GM21367 (cell line): ENCODE measurements around the gene FAM89A.
"Not testable (repeated sequence)": the region's sequence is repeated elsewhere in the genome, so short reads cannot be mapped to it uniquely, and the experiment has no call there.

Source experiments
- ATAC-seq: cut with Tn5 transposase; IDR thresholded peaks from one replicate; pipeline ENCODE4 v1.9.1; 2021; ENCODE audit not compliant: unreplicated experiment

Gene FAM89A

DNA sequence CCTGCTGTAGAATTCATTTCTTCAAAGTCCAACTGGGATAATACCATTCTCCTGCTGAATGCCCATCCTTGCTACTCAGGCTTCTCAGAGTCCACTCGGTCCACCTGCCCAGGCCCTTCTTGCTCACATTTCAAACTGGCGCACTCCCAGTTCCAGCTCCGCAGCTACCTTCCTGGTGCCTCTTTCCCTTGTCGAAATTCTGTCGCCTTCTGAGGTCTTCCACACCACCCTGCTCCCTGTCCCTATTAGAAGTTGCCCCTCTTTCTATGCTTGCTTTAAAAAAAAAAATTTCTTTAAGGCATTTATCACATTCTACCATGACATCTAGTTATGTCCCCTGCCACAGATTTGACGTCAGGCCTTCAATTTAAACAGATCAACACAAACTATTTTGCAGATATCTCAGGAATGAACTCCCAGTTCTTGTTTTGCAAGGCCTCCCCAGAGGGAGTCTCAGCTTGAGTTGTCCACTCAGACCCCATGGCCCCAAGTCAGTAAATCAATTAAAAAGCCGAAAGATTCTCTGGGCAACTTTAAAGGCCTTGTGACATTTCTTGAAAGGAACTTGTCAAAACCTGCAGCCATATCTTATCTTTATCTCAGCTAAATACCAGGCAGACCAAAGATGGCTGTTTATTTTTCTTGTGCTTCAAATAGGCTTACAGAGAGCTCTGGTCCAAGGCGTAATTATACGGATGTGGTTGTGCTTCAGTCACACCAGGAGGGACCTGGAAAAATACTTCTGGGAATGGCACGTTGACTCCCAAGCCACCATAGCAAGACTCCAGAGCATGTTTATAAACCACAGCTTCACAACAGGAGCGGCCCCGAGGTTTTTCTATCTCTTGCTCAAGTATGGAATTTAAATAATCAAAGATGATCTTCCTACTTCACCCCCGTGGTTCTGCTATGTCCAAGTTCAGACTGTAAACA is 2.2 kb downstream of the FAM89A start:
- no peak for ATAC-seq

GRCh38 chr1:231036416-231036815 is 3.6 kb downstream of the FAM89A start:
- ATAC-seq = no peak

DNA sequence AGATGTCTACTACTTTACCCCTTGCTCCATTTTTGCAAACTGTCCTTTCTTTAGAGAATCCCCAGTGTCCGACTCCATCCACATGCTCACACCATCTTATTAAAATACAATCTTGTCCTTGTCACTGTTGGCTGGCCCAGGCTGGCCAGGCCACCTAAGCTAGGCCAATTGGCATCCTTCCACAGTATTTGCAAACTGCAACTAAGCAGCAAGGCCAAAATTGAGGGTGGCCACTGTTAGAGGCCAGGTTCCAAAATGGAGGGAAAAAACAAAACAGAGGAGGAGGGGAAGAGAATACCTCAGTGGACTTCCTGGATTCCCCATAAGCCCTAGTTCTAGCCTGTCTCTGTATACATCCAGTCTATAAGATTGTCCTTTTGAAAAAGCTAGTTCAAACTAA is 4.3 kb downstream of the FAM89A start:
- ATAC-seq = no peak

DNA sequence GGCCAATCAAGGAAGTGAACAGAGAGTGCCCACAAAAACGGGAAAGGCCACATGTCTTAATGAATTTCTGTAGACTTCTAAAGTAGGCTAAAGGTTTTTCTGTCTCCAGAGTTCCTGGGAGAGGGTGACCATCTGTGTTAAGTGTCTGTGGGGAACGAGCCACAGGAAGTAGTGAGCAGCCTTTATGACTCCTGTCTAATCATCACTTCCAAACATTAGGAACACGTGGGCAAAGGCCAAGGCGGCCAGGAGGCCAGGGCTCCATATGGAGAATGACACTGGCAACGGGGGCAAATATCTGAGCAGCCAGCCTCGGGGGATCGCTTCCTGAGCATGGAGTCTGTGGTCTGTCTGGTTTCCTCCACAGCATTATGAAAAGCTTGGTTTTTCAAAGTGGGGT is 7.1 kb downstream of the FAM89A start:
- no peak for ATAC-seq

- ATAC-seq = no peak
These were observed 10.2 kb downstream of the FAM89A start for GRCh38 chr1:231029841-231030240.

- not testable (repeated sequence) for ATAC-seq
These were observed 10.8 kb downstream of the FAM89A start for GRCh38 chr1:231029247-231029646.

GRCh38 chr1:231028682-231029081 is 11.4 kb downstream of the FAM89A start:
- ATAC-seq = no peak

DNA sequence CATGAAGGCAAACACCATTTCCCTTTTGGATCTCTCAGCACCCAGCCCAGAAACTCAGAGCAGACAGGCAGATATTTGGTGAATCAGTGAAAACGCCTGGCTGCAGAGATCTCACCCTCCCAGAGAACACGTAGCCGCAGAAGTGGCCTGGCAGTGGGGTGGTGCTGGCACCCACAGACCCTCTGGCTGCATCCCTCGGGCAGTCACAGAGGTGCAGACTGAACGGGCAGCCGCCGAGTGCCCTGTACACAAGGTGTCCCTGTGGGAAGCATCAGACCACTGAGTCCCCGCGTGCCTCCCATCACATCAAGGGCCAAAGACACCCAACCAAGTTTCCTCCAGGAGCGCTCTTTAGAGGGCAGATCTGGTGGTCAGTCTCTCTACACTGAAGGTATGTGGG is 12.1 kb downstream of the FAM89A start:
- ATAC-seq = no peak

- ATAC-seq = no peak
These were observed 12.7 kb downstream of the FAM89A start for GRCh38 chr1:231027136-231027925.

DNA sequence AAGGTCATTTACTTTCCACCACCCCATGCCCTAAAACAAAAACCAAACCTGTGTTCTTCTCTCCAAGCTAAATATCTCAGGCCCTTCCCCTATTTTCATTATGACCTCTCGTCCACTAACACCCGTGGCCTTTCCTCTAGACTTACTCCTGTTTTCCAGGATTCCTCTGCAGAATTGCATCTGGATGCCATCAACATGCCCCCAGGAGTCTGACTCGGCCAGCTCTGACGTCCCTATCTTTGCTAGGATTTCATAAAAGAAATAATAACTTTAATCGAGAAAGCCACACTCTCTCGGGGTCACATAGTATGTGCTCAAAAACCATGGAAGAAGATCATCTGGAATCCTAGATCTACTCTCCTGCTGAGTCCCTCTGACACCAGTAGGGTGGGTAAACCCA is 13.5 kb downstream of the FAM89A start:
- ATAC-seq = no peak

DNA sequence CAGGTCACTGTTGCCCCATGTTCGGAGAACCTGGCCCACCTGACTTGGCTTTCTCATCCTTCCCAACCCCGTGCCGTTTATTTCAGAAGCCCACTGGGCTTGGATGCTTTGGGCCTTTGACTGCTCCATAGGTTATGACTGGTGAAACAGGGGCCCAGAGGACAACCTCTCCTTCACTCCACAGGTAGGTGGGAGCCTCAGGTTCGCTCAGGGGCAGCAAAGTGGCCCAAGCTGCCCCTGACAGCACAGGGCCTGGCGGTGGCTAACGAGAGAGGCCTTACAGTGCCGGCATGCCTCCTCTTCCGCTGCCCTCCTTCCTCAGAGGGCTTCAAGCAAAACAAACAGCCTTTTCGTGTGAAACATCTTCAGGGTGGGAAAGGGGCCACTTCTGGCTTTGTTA is 16.9 kb downstream of the FAM89A start:
- ATAC-seq = no peak

DNA sequence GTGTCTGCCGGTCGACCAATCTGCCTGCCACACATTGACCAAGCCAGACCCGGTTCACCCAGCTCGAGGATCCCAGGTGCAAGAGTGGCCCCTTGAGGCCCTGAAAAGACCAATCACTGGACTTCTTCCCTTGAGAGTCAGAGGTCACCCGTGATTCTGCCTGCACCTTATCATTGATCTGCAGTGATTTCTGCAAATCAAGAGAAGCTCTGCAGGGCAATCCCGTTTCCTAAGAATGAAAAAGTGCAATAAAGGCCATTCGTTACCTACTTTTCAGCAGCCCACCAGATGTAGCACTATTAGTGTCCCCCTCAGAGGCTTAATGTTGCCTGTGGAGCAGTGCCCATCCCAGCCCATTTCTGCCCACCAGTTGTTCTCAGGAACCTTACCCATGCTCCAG is 17.5 kb downstream of the FAM89A start:
- not testable (repeated sequence) for ATAC-seq

GRCh38 chr1:231021540-231022031 is 18.5 kb downstream of the FAM89A start:
- ATAC-seq = no peak

- ATAC-seq = no peak
These were observed 19.2 kb downstream of the FAM89A start for GRCh38 chr1:231020816-231021215.

- ATAC-seq = no peak
These were observed 19.9 kb downstream of the FAM89A start for GRCh38 chr1:231020139-231020601.

DNA sequence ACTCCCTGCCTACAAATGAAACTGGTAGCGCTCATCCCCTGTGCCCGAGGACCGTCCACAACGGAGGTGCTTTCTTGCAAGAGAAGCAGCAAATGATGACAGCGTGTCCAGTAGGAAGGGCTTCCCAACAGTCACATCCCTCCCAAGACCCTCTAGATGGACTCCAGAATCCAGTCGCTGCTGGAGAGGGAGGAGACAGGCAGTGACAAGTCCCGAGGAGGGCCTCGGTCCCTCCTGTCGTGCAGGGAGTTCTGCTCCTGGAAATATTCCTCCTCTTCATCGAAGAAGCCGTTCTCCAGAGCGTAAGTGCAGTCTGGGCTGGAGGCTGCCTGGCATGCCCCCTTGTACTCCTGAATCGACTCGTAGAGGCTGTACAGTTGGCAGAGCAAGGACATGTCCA is 20.3 kb downstream of the FAM89A start:
- no peak for ATAC-seq

DNA sequence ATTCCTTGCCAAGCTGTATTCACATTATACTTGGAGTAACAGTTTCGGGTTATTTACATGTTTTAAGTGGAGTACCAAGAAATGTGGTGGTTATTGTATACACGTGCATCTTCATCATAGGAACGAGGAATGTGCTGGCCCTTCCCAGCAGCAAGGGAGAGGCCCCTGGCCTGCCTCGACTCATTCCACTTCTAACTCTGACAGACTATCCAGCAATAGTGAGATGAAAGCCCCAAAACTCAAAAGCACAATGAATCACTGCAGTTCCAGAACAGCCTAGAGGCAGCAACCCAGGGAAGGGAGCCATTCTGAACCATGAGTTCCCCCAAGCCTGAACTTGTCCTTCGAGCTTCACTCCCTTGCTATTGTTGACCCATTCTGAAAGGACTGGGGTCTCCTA is 23.1 kb downstream of the FAM89A start:
- no peak for ATAC-seq

- no peak for ATAC-seq
These were observed 23.8 kb downstream of the FAM89A start for GRCh38 chr1:231016234-231016633.

- no peak for ATAC-seq
These were observed 26.6 kb downstream of the FAM89A start for GRCh38 chr1:231013391-231014015.

DNA sequence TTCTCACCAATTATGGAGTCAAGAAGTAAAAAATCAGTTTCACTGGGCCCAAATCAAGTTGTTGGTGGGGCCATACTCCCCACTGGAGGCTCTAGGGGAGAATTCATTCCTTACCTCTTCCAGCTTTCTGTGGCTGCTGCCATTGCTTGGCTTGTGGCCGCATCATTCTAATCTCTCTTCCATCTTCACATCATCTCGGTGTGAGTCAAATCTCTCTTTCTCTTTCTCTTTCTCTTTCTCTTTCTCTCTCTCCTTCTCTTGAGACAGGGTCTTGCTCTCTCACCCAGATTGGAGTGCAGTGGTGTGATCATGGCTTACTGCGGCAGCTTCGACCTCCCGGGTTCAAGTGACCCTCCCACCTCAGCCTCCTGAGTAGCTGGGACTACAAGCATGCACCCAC is 28.1 kb downstream of the FAM89A start:
- no peak for ATAC-seq

DNA sequence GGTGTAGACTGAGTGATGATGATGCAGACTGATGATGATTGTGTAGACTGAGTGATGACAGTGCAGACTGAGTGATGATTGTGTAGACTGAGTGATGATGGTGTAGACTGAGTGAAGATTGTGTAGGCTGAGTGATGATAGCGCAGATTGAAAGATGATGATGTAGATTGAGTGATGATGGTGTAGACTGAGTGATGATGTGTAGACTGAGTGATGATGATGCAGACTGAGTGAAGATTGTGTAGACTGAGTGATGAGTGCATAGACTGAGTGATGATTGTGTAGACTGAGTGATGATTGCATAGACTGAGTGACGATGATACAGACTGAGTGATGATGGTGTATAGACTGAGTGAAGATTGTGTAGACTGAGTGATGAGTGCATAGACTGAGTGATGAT is 28.7 kb downstream of the FAM89A start:
- ATAC-seq = no peak
